ENCODE results near the gene DIO3. TPM values are rescaled to one million over a fixed set of nuclear protein-coding genes. Genes with fewer than 3 reads are reported as not detected.

DIO3 gene
- total and polyA plus RNA-seq, 2 donors from 2014 or later = 0.17 to 0.94 TPM

DNA sequence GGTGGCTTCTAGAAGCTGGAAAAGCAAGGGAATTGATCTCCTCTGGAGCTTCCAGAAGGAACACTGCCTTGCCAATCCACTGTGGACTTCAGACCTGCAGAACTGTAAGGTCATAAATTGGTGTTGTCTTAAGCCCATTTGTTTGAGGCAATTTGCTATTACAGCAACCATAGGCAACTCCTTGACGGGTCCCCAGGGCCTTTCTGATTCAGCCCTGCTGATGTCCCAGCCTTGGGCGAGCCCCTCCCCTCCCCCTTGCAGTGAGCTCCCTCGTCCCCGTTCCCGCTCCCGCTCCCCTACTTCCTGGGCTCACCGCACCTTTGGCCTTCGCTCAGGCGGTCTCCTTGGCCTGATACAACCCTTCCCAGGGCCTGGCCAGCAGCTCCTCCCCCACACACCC lies 18.9 kb upstream of the DIO3 start:
- TF ChIP-seq, protein P1, sequence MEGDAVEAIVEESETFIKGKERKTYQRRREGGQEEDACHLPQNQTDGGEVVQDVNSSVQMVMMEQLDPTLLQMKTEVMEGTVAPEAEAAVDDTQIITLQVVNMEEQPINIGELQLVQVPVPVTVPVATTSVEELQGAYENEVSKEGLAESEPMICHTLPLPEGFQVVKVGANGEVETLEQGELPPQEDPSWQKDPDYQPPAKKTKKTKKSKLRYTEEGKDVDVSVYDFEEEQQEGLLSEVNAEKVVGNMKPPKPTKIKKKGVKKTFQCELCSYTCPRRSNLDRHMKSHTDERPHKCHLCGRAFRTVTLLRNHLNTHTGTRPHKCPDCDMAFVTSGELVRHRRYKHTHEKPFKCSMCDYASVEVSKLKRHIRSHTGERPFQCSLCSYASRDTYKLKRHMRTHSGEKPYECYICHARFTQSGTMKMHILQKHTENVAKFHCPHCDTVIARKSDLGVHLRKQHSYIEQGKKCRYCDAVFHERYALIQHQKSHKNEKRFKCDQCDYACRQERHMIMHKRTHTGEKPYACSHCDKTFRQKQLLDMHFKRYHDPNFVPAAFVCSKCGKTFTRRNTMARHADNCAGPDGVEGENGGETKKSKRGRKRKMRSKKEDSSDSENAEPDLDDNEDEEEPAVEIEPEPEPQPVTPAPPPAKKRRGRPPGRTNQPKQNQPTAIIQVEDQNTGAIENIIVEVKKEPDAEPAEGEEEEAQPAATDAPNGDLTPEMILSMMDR (IDR thresholded peaks at IDR 0.05; ENCODE audit: borderline replicate concordance, extremely low read depth, insufficient read depth) = no peak
- H3K27ac ChIP-seq (ENCODE audit: low read depth in 2 of 2, low read length in 2 of 2) = no peak overlapping the region
- no peaks in the 10 kb centered on the region for H3K4me1 ChIP-seq (ENCODE audit: control insufficient read depth in 2 of 3, insufficient read depth in 2 of 3, low read depth in 1 of 3, low read length in 3 of 3)
- DNase-seq (no peak), FAIRE-seq (no peak)
- intact Hi-C loops (cut with DNase I) = no loop called here
- H3K36me3 ChIP-seq (ENCODE audit: control insufficient read depth in 2 of 3, insufficient read depth in 3 of 3, low read length in 3 of 3) = no peaks in the 10 kb centered on the region
- no peaks in the 10 kb centered on the region for H3K27me3 ChIP-seq (ENCODE audit: control insufficient read depth, insufficient read depth, low read length)
- no peak overlapping the region for H3K9ac ChIP-seq (ENCODE audit: low read length in 3 of 3)
- no peaks in the 10 kb centered on the region for H3K9me3 ChIP-seq (ENCODE audit: control insufficient read depth in 2 of 3, insufficient read depth in 1 of 3, low read length in 3 of 3)
- no peak overlapping the region for H3K4me3 ChIP-seq (ENCODE audit: low read length in 3 of 3)

DNA sequence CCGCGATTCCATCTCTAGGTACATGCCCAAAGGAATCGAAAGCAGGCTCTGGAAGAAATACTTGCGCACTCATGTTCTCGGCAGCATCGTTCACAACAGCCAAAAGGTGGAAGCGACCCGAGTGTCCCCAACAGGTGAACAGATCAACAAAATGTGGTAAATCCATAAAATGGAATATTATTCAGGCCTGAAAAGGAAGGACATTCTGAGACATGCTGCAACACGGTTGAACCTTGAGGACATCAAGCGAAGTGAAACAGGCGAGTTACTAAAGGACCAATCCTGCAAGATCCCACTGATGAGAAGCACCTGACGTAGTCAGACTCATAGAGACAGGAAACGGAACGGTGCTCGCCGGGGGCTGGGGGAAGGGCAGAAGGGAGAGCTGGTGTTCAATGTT lies 17.5 kb upstream of the DIO3 start:
- TF ChIP-seq, protein P1 (IDR thresholded peaks at IDR 0.05; ENCODE audit: borderline replicate concordance, extremely low read depth, insufficient read depth) = no peak
- no peaks in the 10 kb centered on the region for H3K9me3 ChIP-seq (ENCODE audit: control insufficient read depth in 2 of 3, insufficient read depth in 1 of 3, low read length in 3 of 3)
- no peak for FAIRE-seq

DNA sequence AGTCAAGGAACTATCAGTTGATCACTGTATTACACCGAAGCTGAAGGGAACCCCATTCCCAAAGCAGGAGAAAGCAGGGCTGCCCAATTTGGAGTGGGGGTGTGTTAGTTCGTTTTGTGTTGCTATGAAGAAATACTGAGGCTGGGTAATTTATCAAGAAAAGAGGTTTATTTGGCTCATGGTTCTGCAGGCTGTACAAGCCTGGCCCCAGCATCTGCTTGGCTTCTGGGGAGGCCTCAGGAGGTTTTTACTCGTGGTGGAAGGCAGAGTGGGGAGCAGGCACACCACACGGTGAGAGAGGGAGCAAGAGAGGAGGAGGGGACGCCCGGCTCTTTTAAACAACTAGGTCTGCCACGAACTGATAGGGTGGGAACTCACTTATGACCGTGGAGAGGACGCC lies 16.7 kb upstream of the DIO3 start:
- TF ChIP-seq, protein P1 (IDR thresholded peaks at IDR 0.05; ENCODE audit: borderline replicate concordance, extremely low read depth, insufficient read depth) = no peak
- Histone ChIP-seq H3K9me3 (ENCODE audit: control insufficient read depth in 2 of 3, insufficient read depth in 1 of 3, low read length in 3 of 3) (no peaks in the 10 kb centered on the region), H3K27me3 (ENCODE audit: control insufficient read depth, insufficient read depth, low read length) (no peaks in the 10 kb centered on the region), H3K27ac (ENCODE audit: low read depth in 2 of 2, low read length in 2 of 2) (no peak overlapping the region), H3K9ac (ENCODE audit: low read length in 3 of 3) (no peak overlapping the region), H3K4me3 (ENCODE audit: low read length in 3 of 3) (no peak overlapping the region), H3K4me1 (ENCODE audit: control insufficient read depth in 2 of 3, insufficient read depth in 2 of 3, low read depth in 1 of 3, low read length in 3 of 3) (no peaks in the 10 kb centered on the region), H3K36me3 (ENCODE audit: control insufficient read depth in 2 of 3, insufficient read depth in 3 of 3, low read length in 3 of 3) (no peaks in the 10 kb centered on the region)
- DNase-seq = no peak
- no peak for FAIRE-seq
- intact Hi-C loops (cut with DNase I) = no loop called here

More for the DNA sequence above, 17.5 kb upstream of the DIO3 start:
- Histone ChIP-seq H3K4me1 (ENCODE audit: control insufficient read depth in 2 of 3, insufficient read depth in 2 of 3, low read depth in 1 of 3, low read length in 3 of 3) (no peaks in the 10 kb centered on the region), H3K4me3 (ENCODE audit: low read length in 3 of 3) (no peak overlapping the region), H3K36me3 (ENCODE audit: control insufficient read depth in 2 of 3, insufficient read depth in 3 of 3, low read length in 3 of 3) (no peaks in the 10 kb centered on the region), H3K27me3 (ENCODE audit: control insufficient read depth, insufficient read depth, low read length) (no peaks in the 10 kb centered on the region), H3K27ac (ENCODE audit: low read depth in 2 of 2, low read length in 2 of 2) (no peak overlapping the region), H3K9ac (ENCODE audit: low read length in 3 of 3) (no peak overlapping the region)
- DNase-seq = no peak
- intact Hi-C loops (cut with DNase I) = no loop called here

DNA sequence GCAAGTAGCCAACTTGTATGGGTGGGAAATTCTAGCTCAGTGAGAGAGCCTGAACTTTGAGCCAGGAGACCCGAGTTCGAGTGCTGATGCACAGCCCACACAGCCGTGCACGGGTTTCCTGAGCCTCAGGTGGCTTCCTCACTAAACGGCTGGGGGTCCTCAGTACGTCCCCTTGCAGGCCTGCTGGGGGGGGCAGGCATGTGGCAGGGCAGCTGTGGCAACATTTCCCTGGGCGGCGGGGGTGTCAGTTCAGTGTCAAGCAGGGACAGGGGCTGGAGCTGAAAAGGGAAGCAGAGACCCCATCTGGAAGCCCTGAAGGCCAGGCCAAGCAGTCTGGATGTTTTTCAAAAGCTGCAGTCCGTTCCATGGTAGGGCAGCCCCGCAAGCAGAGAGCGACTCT lies 14.6 kb upstream of the DIO3 start:
- no peaks in the 10 kb centered on the region for H3K9me3 ChIP-seq (ENCODE audit: control insufficient read depth in 2 of 3, insufficient read depth in 1 of 3, low read length in 3 of 3)
- TF ChIP-seq, protein P1 (IDR thresholded peaks at IDR 0.05; ENCODE audit: borderline replicate concordance, extremely low read depth, insufficient read depth) = no peak
- no peak overlapping the region for H3K4me3 ChIP-seq (ENCODE audit: low read length in 3 of 3)
- FAIRE-seq (no peak), DNase-seq (no peak)
- intact Hi-C loops (cut with DNase I) = no loop called here
- H3K4me1 ChIP-seq (ENCODE audit: control insufficient read depth in 2 of 3, insufficient read depth in 2 of 3, low read depth in 1 of 3, low read length in 3 of 3) = no peaks in the 10 kb centered on the region
- no peaks in the 10 kb centered on the region for H3K36me3 ChIP-seq (ENCODE audit: control insufficient read depth in 2 of 3, insufficient read depth in 3 of 3, low read length in 3 of 3)
- no peak overlapping the region for H3K27ac ChIP-seq (ENCODE audit: low read depth in 2 of 2, low read length in 2 of 2)
- no peaks in the 10 kb centered on the region for H3K27me3 ChIP-seq (ENCODE audit: control insufficient read depth, insufficient read depth, low read length)
- H3K9ac ChIP-seq (ENCODE audit: low read length in 3 of 3) = no peak overlapping the region
